Measurements from ENCODE around the gene TOPORS. TPM values are rescaled to one million over a fixed set of nuclear protein-coding genes. Genes with fewer than 3 reads are reported as not detected.
A peak's percentile ranks its signal among the peaks of the same experiment; 100 is the strongest.

The TOPORS gene
- total RNA-seq, 4 donors from 2014 or later = 12.8 to 49.3 (median 27.3) TPM

GRCh38 chr9:32573821-32574220 is 21.4 kb upstream of the TOPORS start:
- intact Hi-C loops (cut with DNase I; ENCODE audit: low total_unique reads) = no loop called here

GRCh38 chr9:32572900-32573523 is 20.6 kb upstream of the TOPORS start, which contains the start of gene NDUFB6:
Gene NDUFB6, minus strand, starts transcription at chr9:32573159. Its CDS starts 99 bp downstream, at chr9:32573060.
- Histone ChIP-seq H3K4me3 (peak within 1 kb of the TSS; percentile 71 to 76), H3K27ac (peak within 1 kb of the TSS; percentile 80 to 87), H3K9me3 (no peaks in the 10 kb centered on the region), H3K4me1 (peaks cover 0 to 7% of the 10 kb centered on the region in 2 donors), H3K27me3 (no peaks in the 10 kb centered on the region), H3K36me3 (no peaks in the 10 kb centered on the region)
- DNase-seq = peak; percentile 91 to 92
- TF ChIP-seq POLR2A (IDR thresholded peaks at IDR 0.05) (peak; percentile 59 to 66), CTCF (IDR thresholded peaks at IDR 0.05) (peak in 1 of 4 experiments; percentile 34)
- intact Hi-C loops (cut with DNase I; ENCODE audit: low total_unique reads) = no loop called here

More at GRCh38 chr9:32573821-32574220, 21.4 kb upstream of the TOPORS start:
- DNase-seq = no peak
- Histone ChIP-seq H3K4me1 (peaks cover 0 to 7% of the 10 kb centered on the region in 2 donors), H3K27ac (peak overlapping the region; percentile 80 to 87), H3K9me3 (no peaks in the 10 kb centered on the region), H3K36me3 (no peaks in the 10 kb centered on the region), H3K4me3 (peak overlapping the region in 1 of 2 donors; percentile 71), H3K27me3 (no peaks in the 10 kb centered on the region)
- TF ChIP-seq POLR2A (IDR thresholded peaks at IDR 0.05) = no peak
- no peak for TF ChIP-seq CTCF (IDR thresholded peaks at IDR 0.05)

GRCh38 chr9:32571969-32572899 is 19.8 kb upstream of the TOPORS start:
- no peaks in the 10 kb centered on the region for H3K9me3 ChIP-seq
- TF ChIP-seq POLR2A (IDR thresholded peaks at IDR 0.05) = no peak
- peak; percentile 25 to 49 (median 40) for TF ChIP-seq CTCF (IDR thresholded peaks at IDR 0.05)
- H3K4me3 ChIP-seq = peak overlapping the region; percentile 71 to 76
- DNase-seq = peak in 1 of 2 donors; percentile 43
- peak overlapping the region; percentile 80 to 87 for H3K27ac ChIP-seq
- no peaks in the 10 kb centered on the region for H3K36me3 ChIP-seq
- H3K27me3 ChIP-seq = no peaks in the 10 kb centered on the region
- intact Hi-C loops (cut with DNase I; ENCODE audit: low total_unique reads) = no loop called here
- peaks cover 0 to 7% of the 10 kb centered on the region in 2 donors for H3K4me1 ChIP-seq

GRCh38 chr9:32570262-32570661 is 17.9 kb upstream of the TOPORS start:
- Histone ChIP-seq H3K4me3 (no peak overlapping the region), H3K36me3 (no peaks in the 10 kb centered on the region), H3K4me1 (peaks cover 0 to 7% of the 10 kb centered on the region in 2 donors), H3K9me3 (no peaks in the 10 kb centered on the region), H3K27me3 (no peaks in the 10 kb centered on the region), H3K27ac (no peak overlapping the region)
- TF ChIP-seq CTCF (IDR thresholded peaks at IDR 0.05) (no peak), POLR2A (IDR thresholded peaks at IDR 0.05) (no peak)
- no peak for DNase-seq
- intact Hi-C loops (cut with DNase I; ENCODE audit: low total_unique reads) = no loop called here
